ENCODE results near the gene NIPSNAP2. TPM values are rescaled to one million over a fixed set of nuclear protein-coding genes. Genes with fewer than 3 reads are reported as not detected.

Gene NIPSNAP2
- total and polyA plus RNA-seq, 2 donors from 2014 or later = 60.3 to 64.4 TPM

DNA sequence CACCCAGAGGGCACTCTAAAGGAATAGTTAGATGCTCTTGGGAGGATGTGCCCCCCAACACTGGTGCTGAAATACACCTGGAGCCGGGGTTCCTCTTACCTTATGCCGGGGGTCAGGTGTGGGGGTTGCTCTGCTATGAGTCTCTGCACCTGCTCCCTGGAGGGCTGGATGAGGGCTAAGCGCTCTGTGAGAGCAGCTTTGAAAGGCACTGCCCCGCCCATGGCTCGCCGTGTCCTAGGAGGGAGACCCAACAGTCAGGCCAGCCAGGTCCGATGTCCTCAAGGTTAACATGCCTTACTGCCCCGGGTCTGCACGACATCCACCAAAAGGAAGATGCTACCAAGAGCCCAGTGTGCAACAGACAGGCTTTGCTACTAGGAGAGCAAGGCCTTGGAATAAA is 55.1 kb downstream of the NIPSNAP2 start:
- FAIRE-seq (no peak), DNase-seq (peak in 1 of 5 donors; percentile 38)
- TF ChIP-seq, protein P1, sequence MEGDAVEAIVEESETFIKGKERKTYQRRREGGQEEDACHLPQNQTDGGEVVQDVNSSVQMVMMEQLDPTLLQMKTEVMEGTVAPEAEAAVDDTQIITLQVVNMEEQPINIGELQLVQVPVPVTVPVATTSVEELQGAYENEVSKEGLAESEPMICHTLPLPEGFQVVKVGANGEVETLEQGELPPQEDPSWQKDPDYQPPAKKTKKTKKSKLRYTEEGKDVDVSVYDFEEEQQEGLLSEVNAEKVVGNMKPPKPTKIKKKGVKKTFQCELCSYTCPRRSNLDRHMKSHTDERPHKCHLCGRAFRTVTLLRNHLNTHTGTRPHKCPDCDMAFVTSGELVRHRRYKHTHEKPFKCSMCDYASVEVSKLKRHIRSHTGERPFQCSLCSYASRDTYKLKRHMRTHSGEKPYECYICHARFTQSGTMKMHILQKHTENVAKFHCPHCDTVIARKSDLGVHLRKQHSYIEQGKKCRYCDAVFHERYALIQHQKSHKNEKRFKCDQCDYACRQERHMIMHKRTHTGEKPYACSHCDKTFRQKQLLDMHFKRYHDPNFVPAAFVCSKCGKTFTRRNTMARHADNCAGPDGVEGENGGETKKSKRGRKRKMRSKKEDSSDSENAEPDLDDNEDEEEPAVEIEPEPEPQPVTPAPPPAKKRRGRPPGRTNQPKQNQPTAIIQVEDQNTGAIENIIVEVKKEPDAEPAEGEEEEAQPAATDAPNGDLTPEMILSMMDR (IDR thresholded peaks at IDR 0.05; ENCODE audit: borderline replicate concordance, extremely low read depth, insufficient read depth) = no peak
- Histone ChIP-seq H3K27ac (ENCODE audit: low read depth in 2 of 2, low read length in 2 of 2) (no peak overlapping the region), H3K9ac (ENCODE audit: low read length in 3 of 3) (no peak overlapping the region), H3K9me3 (ENCODE audit: control insufficient read depth in 2 of 3, insufficient read depth in 1 of 3, low read length in 3 of 3) (no peaks in the 10 kb centered on the region), H3K36me3 (ENCODE audit: control insufficient read depth in 2 of 3, insufficient read depth in 3 of 3, low read length in 3 of 3) (peaks cover 0 to 4% (median 2%) of the 10 kb centered on the region in 3 donors), H3K4me1 (ENCODE audit: control insufficient read depth in 2 of 3, insufficient read depth in 2 of 3, low read depth in 1 of 3, low read length in 3 of 3) (no peaks in the 10 kb centered on the region), H3K27me3 (ENCODE audit: control insufficient read depth, insufficient read depth, low read length) (no peaks in the 10 kb centered on the region), H3K4me3 (ENCODE audit: low read length in 3 of 3) (no peak overlapping the region)
- intact Hi-C loops (cut with DNase I) = no loop called here

DNA sequence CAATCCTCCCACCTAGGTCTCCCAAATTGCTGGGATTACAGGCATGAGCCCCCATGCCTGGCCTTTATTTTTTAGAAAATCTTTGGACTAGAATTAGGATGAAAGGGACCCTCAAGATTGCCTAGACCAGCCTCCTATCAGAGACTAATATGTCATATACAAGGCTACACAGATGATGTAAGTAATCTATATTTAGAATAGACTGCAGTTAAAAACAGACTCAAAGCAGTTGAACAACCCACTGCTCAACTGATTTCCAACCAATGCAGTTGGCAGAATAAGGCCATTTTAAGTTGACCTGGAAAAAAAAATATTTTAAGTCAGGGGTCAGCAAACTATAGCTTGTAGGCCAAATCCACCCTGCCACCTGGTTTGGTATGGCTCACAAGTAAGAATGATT is 59.1 kb downstream of the NIPSNAP2 start:
- intact Hi-C loops (cut with DNase I) = no loop called here
- Histone ChIP-seq H3K9ac (ENCODE audit: low read length in 3 of 3) (no peak overlapping the region), H3K27me3 (ENCODE audit: control insufficient read depth, insufficient read depth, low read length) (no peaks in the 10 kb centered on the region), H3K27ac (ENCODE audit: low read depth in 2 of 2, low read length in 2 of 2) (no peak overlapping the region), H3K9me3 (ENCODE audit: control insufficient read depth in 2 of 3, insufficient read depth in 1 of 3, low read length in 3 of 3) (no peaks in the 10 kb centered on the region), H3K4me1 (ENCODE audit: control insufficient read depth in 2 of 3, insufficient read depth in 2 of 3, low read depth in 1 of 3, low read length in 3 of 3) (no peaks in the 10 kb centered on the region), H3K36me3 (ENCODE audit: control insufficient read depth in 2 of 3, insufficient read depth in 3 of 3, low read length in 3 of 3) (peaks cover 0 to 4% (median 2%) of the 10 kb centered on the region in 3 donors), H3K4me3 (ENCODE audit: low read length in 3 of 3) (no peak overlapping the region)
- FAIRE-seq (no peak), DNase-seq (no peak)
- TF ChIP-seq, protein P1 (IDR thresholded peaks at IDR 0.05; ENCODE audit: borderline replicate concordance, extremely low read depth, insufficient read depth) = no peak

DNA sequence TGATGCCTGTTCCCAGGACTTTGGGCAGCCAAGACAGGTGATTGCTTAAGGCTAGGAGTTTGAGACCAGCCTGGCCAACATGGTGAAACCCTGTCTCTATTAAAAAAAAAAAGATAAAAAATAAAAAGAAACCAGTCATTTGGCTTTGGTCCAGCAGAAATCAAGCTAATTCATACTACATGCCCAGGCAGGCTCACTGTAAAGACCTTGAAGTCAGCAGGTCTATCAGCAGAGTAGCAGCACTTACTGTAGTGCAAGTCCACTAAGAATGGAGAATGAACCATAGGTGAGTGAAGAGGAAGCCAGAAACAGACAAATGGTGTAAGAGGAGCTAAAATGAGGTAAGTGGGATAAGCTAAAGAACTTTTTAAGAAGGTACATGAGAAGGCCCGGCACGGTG is 62.2 kb downstream of the NIPSNAP2 start:
- Histone ChIP-seq H3K4me3 (ENCODE audit: low read length in 3 of 3) (no peak overlapping the region), H3K36me3 (ENCODE audit: control insufficient read depth in 2 of 3, insufficient read depth in 3 of 3, low read length in 3 of 3) (no peaks in the 10 kb centered on the region), H3K4me1 (ENCODE audit: control insufficient read depth in 2 of 3, insufficient read depth in 2 of 3, low read depth in 1 of 3, low read length in 3 of 3) (no peaks in the 10 kb centered on the region), H3K9me3 (ENCODE audit: control insufficient read depth in 2 of 3, insufficient read depth in 1 of 3, low read length in 3 of 3) (no peaks in the 10 kb centered on the region), H3K27ac (ENCODE audit: low read depth in 2 of 2, low read length in 2 of 2) (no peak overlapping the region), H3K27me3 (ENCODE audit: control insufficient read depth, insufficient read depth, low read length) (no peaks in the 10 kb centered on the region), H3K9ac (ENCODE audit: low read length in 3 of 3) (no peak overlapping the region)
- TF ChIP-seq, protein P1 (IDR thresholded peaks at IDR 0.05; ENCODE audit: borderline replicate concordance, extremely low read depth, insufficient read depth) = no peak
- FAIRE-seq (no peak), DNase-seq (no peak)
- intact Hi-C loops (cut with DNase I) = no loop called here

Measured in kidney (tissue), 14 donors.